Measurements from ENCODE around the gene NAPSA.

The NAPSA gene

GRCh38 chr19:50313812-50314536 is 51.5 kb downstream of the NAPSA start:
- peak; percentile 57 for DNase-seq

- DNase-seq = no peak
Measured at GRCh38 chr19:50312967-50313811, 52.2 kb downstream of the NAPSA start.

GRCh38 chr19:50311723-50312635 is 53.5 kb downstream of the NAPSA start:
- peak; percentile 78 for DNase-seq

- DNase-seq = no peak
Measured at GRCh38 chr19:50310759-50311465, 54.5 kb downstream of the NAPSA start.

- DNase-seq = no peak
Measured at GRCh38 chr19:50309396-50310125, 55.9 kb downstream of the NAPSA start.

GRCh38 chr19:50308991-50309390 is 56.4 kb downstream of the NAPSA start:
- DNase-seq = no peak
